ENCODE measurements around the gene CRIP1. TPM values are rescaled to one million over a fixed set of nuclear protein-coding genes. Genes with fewer than 3 reads are reported as not detected.

The CRIP1 gene
- total RNA-seq, 2 experiments from 2014 or later, result 702 to 753 TPM

DNA sequence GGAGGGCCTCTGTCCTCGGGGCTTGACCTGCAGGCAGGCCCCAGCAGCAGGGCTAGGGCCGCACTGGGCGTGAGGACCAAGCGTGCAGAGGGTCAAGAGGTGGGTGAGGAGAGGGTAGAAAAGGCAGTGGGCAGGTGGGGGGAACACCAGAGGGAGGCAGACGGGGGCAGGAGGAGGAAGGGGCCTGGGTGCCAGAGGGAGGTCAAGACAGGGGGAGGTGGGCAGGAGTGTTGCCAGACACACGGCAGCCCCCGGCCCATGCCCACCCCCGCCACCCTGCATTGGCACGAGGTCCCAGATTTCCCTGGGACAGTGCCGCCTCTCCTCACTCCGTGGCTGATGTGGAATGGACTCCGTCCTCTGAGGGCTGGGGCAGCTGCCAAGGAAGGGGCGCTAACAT is 47.9 kb downstream of the CRIP1 start:
- no peak overlapping the region for H3K4me3 Mint-ChIP-seq
- no peak overlapping the region for H3K27ac Mint-ChIP-seq
- peaks cover 6% of the 10 kb centered on the region for H3K27me3 Mint-ChIP-seq
- H3K9me3 Mint-ChIP-seq, result no peaks in the 10 kb centered on the region
- ChIA-PET POLR2A (no interaction called here), CTCF (no interaction called here)
- H3K4me1 Mint-ChIP-seq, result peaks cover 9% of the 10 kb centered on the region
- no peaks in the 10 kb centered on the region for H3K36me3 Mint-ChIP-seq (ENCODE audit: low read depth)
- no peak for DNase-seq

GRCh38 chr14:105536051-105536450 is 49.4 kb downstream of the CRIP1 start:
- no peak for DNase-seq
- H3K9me3 Mint-ChIP-seq, result no peaks in the 10 kb centered on the region
- peaks cover 6% of the 10 kb centered on the region for H3K27me3 Mint-ChIP-seq
- H3K27ac Mint-ChIP-seq, result no peak overlapping the region
- H3K4me1 Mint-ChIP-seq, result no peaks in the 10 kb centered on the region
- no peaks in the 10 kb centered on the region for H3K36me3 Mint-ChIP-seq (ENCODE audit: low read depth)
- ChIA-PET CTCF (interaction anchor here (1.0 kb wide), 1 partner anchor 165 kb away, joined by 3 read pairs; no protein-coding TSS in a partner anchor), POLR2A (no interaction called here)
- no peak overlapping the region for H3K4me3 Mint-ChIP-seq

DNA sequence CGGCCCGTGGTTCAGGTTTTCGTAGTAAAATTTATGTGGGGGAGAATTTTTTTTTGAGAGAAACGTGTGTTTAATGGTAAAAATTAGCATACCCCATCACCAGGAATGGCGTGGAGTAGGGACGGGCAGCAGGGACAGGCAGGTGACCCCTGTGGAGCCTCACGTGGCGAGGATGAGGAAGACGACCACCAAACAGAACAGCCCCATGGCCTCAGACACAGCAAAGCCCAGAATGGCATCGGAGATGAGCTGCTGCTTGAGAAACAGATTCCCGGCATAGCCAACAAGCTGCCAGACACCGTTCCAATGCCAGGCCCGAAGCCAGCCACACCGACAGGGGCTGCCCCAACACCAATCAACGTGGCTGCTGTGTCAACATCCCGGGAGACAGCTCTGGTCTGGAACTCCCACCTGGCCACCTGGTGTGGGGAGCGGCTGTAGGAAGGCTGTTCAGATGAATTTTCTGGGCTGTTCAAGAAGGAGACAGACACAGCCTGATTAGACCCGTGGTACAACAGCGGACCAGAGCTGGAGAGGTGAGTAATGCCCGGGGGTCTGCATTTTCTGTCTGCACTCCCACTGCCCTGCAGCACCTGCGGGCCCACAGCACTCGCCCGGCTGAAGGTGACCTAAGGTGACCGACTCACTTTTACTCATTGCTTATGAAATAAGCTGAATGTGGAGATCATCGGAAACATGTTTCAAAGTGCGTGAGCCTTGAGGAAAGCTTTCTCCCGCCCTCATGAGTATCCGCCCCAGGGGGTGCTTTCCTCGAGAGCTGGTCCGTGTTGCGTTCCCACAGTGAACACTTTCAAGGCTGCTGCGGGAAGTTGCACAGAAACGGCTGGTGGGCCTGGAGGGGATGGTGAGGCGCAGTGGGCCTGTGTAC is 50.2 kb downstream of the CRIP1 start:
- no peak overlapping the region for H3K27ac Mint-ChIP-seq
- ChIA-PET CTCF (interaction anchor here (0.6 to 2.4 kb wide), 6 partner anchors 9 to 172 kb away, joined by 3 to 8 read pairs (median 4); no protein-coding TSS in a partner anchor), POLR2A (no interaction called here)
- peaks cover 10% of the 10 kb centered on the region for H3K27me3 Mint-ChIP-seq
- H3K36me3 Mint-ChIP-seq (ENCODE audit: low read depth), result no peaks in the 10 kb centered on the region
- H3K9me3 Mint-ChIP-seq, result no peaks in the 10 kb centered on the region
- no peaks in the 10 kb centered on the region for H3K4me1 Mint-ChIP-seq
- no peak for DNase-seq
- no peak overlapping the region for H3K4me3 Mint-ChIP-seq

- Mint-ChIP-seq H3K4me3 (no peak overlapping the region), H3K27me3 (peaks cover 11% of the 10 kb centered on the region), H3K9me3 (no peaks in the 10 kb centered on the region), H3K36me3 (ENCODE audit: low read depth) (no peaks in the 10 kb centered on the region), H3K4me1 (no peaks in the 10 kb centered on the region), H3K27ac (no peak overlapping the region)
- CTCF ChIA-PET, result interaction anchor here (0.6 to 2.4 kb wide), 5 partner anchors 9 to 173 kb away, joined by 3 to 8 read pairs (median 4); no protein-coding TSS in a partner anchor
- POLR2A ChIA-PET, result no interaction called here
- peak; percentile 68 for DNase-seq
Measured at GRCh38 chr14:105537580-105538474, 51.1 kb downstream of the CRIP1 start.

Other genes with a start within 250 kb of the CRIP1 start
- 10 to 100 TPM; 43.7 to 43.9 TPM for gene BTBD6, start 238.4 kb upstream of the CRIP1 start, total RNA-seq
- 10 to 100 TPM; 39.0 to 50.9 TPM for gene BRF1, start 185.9 kb upstream of the CRIP1 start, total RNA-seq
- 10 to 100 TPM; 43.3 to 46.8 TPM for gene PACS2, start 172.1 kb upstream of the CRIP1 start, total RNA-seq
- 1 to 10 TPM; 2.8 to 3.9 TPM for gene TEX22, start 88.3 kb upstream of the CRIP1 start, total RNA-seq
- gene MTA1, start 67.1 kb upstream of the CRIP1 start, total RNA-seq, result 100 to 1,000 TPM; 119 to 131 TPM
- gene CRIP2, start 12.1 kb upstream of the CRIP1 start, total RNA-seq, result 1 to 10 TPM in 1 of 2 experiments, under 1 TPM in 1; 0.64 to 1.8 TPM
- 10 to 100 TPM; 40.7 to 53.2 TPM for gene TEDC1, start 4.4 kb downstream of the CRIP1 start, total RNA-seq
- 1 to 10 TPM; 4.6 TPM for gene TMEM121, start 39.7 kb downstream of the CRIP1 start, total RNA-seq

All from activated CD4-positive, alpha-beta T cell treated with anti-CD3 and anti-CD28 coated beads, Interleukin-2, amount 10 ng/mL, durations not matched to agents 7 days and 5 days (primary cell).